ENCODE data around the gene GALNT10. TPM values are rescaled to one million over a fixed set of nuclear protein-coding genes. Genes with fewer than 3 reads are reported as not detected.

Gene GALNT10
- polyA plus RNA-seq, 1 experiment = 203 TPM

- ChIA-PET CTCF (interaction anchor here (0.7 kb wide), 1 partner anchor 9 kb away, joined by 4 read pairs; no protein-coding TSS in a partner anchor), POLR2A (no interaction called here)
- TF ChIP-seq, protein P1, sequence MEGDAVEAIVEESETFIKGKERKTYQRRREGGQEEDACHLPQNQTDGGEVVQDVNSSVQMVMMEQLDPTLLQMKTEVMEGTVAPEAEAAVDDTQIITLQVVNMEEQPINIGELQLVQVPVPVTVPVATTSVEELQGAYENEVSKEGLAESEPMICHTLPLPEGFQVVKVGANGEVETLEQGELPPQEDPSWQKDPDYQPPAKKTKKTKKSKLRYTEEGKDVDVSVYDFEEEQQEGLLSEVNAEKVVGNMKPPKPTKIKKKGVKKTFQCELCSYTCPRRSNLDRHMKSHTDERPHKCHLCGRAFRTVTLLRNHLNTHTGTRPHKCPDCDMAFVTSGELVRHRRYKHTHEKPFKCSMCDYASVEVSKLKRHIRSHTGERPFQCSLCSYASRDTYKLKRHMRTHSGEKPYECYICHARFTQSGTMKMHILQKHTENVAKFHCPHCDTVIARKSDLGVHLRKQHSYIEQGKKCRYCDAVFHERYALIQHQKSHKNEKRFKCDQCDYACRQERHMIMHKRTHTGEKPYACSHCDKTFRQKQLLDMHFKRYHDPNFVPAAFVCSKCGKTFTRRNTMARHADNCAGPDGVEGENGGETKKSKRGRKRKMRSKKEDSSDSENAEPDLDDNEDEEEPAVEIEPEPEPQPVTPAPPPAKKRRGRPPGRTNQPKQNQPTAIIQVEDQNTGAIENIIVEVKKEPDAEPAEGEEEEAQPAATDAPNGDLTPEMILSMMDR (IDR thresholded peaks at IDR 0.05; ENCODE audit: insufficient read depth, low read depth, low read length) = no peak
- no peaks in the 10 kb centered on the region for H3K27me3 ChIP-seq (ENCODE audit: control insufficient read depth, insufficient read depth, low read length)
- H3K4me3 ChIP-seq (ENCODE audit: low read depth, low read length) = no peak overlapping the region
- H3K36me3 ChIP-seq (ENCODE audit: control insufficient read depth, insufficient read depth, low read length) = no peaks in the 10 kb centered on the region; the same call in none of the 2 replicates
- no peak for DNase-seq (ENCODE audit: low read depth)
Observed at GRCh38 chr5:154295551-154295950, 105.0 kb downstream of the GALNT10 start.

DNA sequence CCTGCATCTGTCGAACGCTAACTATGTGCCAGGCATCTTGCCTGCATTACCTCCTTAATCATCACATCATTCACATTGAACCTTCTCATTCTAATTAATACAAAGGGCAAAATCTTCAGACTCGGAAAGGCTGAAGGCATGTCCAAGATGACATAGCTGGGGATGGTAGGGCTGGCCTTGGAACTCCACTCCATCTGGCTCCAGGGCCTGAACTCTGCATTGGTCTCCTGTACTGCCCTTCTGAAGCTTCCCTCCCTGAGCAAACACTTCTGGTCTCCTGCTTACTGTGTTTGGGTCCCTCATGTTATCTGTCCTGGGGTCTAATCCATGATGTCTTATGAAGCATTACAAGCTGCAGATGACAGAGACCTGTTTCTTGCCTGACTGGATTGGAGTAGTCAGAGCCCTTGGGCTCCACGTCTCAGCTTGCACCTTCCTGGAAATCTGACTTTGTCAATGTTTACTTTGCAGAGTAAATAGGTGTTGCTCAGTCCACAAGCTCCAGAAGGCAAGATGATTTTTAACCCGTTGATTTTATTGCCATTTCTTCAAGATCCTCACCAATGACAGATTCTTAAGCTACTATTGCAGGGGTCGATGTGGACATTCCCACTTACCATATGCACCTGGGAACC, 106.1 kb downstream of the GALNT10 start:
- H3K4me3 ChIP-seq (ENCODE audit: low read depth, low read length) = no peak overlapping the region
- ChIA-PET POLR2A (interaction anchor here (0.7 kb wide), 1 partner anchor 10 kb away, joined by 3 read pairs; no protein-coding TSS in a partner anchor), CTCF (interaction anchor here (0.7 to 1.7 kb wide), 2 partner anchors 8 to 224 kb away, joined by 3 to 4 read pairs; no protein-coding TSS in a partner anchor)
- TF ChIP-seq, protein P1 (IDR thresholded peaks at IDR 0.05; ENCODE audit: insufficient read depth, low read depth, low read length) = no peak
- H3K27me3 ChIP-seq (ENCODE audit: control insufficient read depth, insufficient read depth, low read length) = no peaks in the 10 kb centered on the region
- H3K36me3 ChIP-seq (ENCODE audit: control insufficient read depth, insufficient read depth, low read length) = no peaks in the 10 kb centered on the region; the same call in none of the 2 replicates
- no peak for DNase-seq (ENCODE audit: low read depth)

GRCh38 chr5:154298065-154298464, 107.5 kb downstream of the GALNT10 start:
- ChIA-PET POLR2A (no interaction called here), CTCF (no interaction called here)
- Histone ChIP-seq H3K36me3 (ENCODE audit: control insufficient read depth, insufficient read depth, low read length) (peaks cover 3% of the 10 kb centered on the region), H3K4me3 (ENCODE audit: low read depth, low read length) (no peak overlapping the region), H3K27me3 (ENCODE audit: control insufficient read depth, insufficient read depth, low read length) (no peaks in the 10 kb centered on the region)
- no peak for DNase-seq (ENCODE audit: low read depth)
- TF ChIP-seq, protein P1 (IDR thresholded peaks at IDR 0.05; ENCODE audit: insufficient read depth, low read depth, low read length) = no peak

DNA sequence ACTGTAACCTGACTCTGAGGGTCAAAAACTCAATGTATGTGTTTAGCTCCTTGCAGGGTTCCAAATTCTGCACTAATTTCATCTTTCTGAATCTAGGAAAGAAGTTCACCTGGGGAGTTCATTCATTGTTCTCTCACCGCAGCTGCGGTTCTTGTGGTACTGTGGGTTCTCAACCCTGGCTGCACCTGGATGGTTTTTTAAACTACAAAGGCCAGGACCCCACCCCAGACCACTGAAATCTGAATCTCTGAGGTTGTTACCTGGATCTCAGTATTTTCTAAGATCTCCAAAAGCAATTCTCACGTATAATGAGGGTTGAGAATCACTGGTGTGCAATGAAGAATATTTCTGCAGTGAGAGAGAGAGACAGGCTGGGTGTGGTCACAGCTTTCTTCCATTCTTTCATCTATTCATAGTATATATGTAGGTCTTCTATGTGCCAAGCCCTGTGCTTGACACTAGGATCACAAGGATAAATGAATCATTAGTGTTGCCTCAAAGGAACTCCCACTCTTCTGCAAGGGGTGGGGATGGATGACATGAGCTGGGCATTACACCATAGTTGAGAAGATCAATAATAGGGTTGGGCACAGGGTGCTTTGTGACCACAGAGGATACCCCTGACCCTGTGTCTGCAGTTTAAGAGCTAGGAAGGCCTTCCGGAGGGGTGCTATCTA, 109.8 kb downstream of the GALNT10 start:
- DNase-seq (ENCODE audit: low read depth) = no peak
- TF ChIP-seq, protein P1 (IDR thresholded peaks at IDR 0.05; ENCODE audit: insufficient read depth, low read depth, low read length) = no peak
- H3K27me3 ChIP-seq (ENCODE audit: control insufficient read depth, insufficient read depth, low read length) = no peaks in the 10 kb centered on the region
- ChIA-PET POLR2A (no interaction called here), CTCF (no interaction called here)
- no peak overlapping the region for H3K4me3 ChIP-seq (ENCODE audit: low read depth, low read length)
- peaks cover 3% of the 10 kb centered on the region for H3K36me3 ChIP-seq (ENCODE audit: control insufficient read depth, insufficient read depth, low read length)

- Histone ChIP-seq H3K36me3 (ENCODE audit: control insufficient read depth, insufficient read depth, low read length) (peaks cover 3% of the 10 kb centered on the region), H3K4me3 (ENCODE audit: low read depth, low read length) (no peak overlapping the region), H3K27me3 (ENCODE audit: control insufficient read depth, insufficient read depth, low read length) (no peaks in the 10 kb centered on the region)
- TF ChIP-seq, protein P1 (IDR thresholded peaks at IDR 0.05; ENCODE audit: insufficient read depth, low read depth, low read length) = no peak
- POLR2A ChIA-PET = no interaction called here
- no peak for DNase-seq (ENCODE audit: low read depth)
- CTCF ChIA-PET = interaction anchor here (1.0 kb wide), 1 partner anchor 13 kb away, joined by 3 read pairs; no protein-coding TSS in a partner anchor
Observed at GRCh38 chr5:154301726-154302125, 111.2 kb downstream of the GALNT10 start.
